Prostate gland (tissue), 2 donors: ENCODE data around the gene EVX1. TPM values are rescaled to one million over a fixed set of nuclear protein-coding genes. Genes with fewer than 3 reads are reported as not detected.

Experiments used
- DNase-seq: peaks from one replicate; pipeline ENCODE4 v3.0.0-alpha.2; 2019; ENCODE audit warnings: low spot score
- H3K27ac ChIP-seq, 2 donors: fragments of 200-600 bp; sonication (generic); 2 replicates each; pipeline ENCODE4 v1.5.1; 2017 to 2019
- H3K27me3 ChIP-seq: fragments of 200-600 bp; sonication (generic); replicated peaks from 2 replicates; pipeline ENCODE4 v1.5.1; 2019; ENCODE audit not compliant: insufficient read depth
- H3K36me3 ChIP-seq, 2 donors: fragments of 200-600 bp; sonication (generic); 1 replicate in 1 of 2; 2 replicates in 1 of 2; pipeline versions ENCODE4 v1.5.1 to v1.8.1; 2017 to 2019
- H3K4me1 ChIP-seq: fragments of 200-600 bp; sonication (generic); replicated peaks from 2 replicates; pipeline ENCODE4 v1.5.1; 2019
- H3K4me3 ChIP-seq, 2 donors: fragments of 200-600 bp; sonication (generic); 2 replicates each; pipeline ENCODE4 v1.5.1; 2017 to 2019
- H3K9me3 ChIP-seq: fragments of 200-600 bp; sonication (generic); 2 replicates; pipeline ENCODE4 v1.5.1; 2017
- POLR2A ChIP-seq: fragments of 450-650 bp; IDR thresholded peaks from one replicate; pipeline ENCODE4 v1.6.1; 2016; ENCODE audit warnings: antibody characterized with exemption, mild to moderate bottlenecking
- POLR2AphosphoS5 ChIP-seq: sonication (generic); formaldehyde crosslinking; IDR thresholded peaks from one replicate; pipeline ENCODE4 v1.6.1; 2017; ENCODE audit warnings: antibody characterized with exemption
- WGBS: methylation state at CpG from one replicate; pipeline ENCODE4 v1.1.5; 2018; 5-methylcytosine and 5-hydroxymethylcytosine counted together
- intact Hi-C: fragments of 100-400 bp; cut with DNase I; formaldehyde crosslinking; loops from one replicate; pipeline ENCODE4 v1.14.2; 2022
- total RNA-seq, 2 donors: library from RNA; depleted of rRNA; stranded (reverse); fragments of >200 nt; gene quantifications; one replicate each; pipeline ENCODE4 v1.1.0, GENCODE V29; 2016
- TF ChIP-seq, protein P1 (sequence below), 4 experiments: fragments of 200-600 bp in 2 of 4; fragments of 450-650 bp in 2 of 4; sonication (generic) in 2 of 4; IDR thresholded peaks; 1 replicate in 3 of 4; 2 replicates in 1 of 4; pipeline ENCODE4 v1.5.1; 2016 to 2019; ENCODE audit warnings: antibody characterized with exemption in 4 of 4, mild to moderate bottlenecking in 2 of 4, moderate library complexity in 2 of 4

EVX1 gene
- total RNA-seq, 2 donors from 2014 or later, result 5.1 to 5.9 TPM

DNA sequence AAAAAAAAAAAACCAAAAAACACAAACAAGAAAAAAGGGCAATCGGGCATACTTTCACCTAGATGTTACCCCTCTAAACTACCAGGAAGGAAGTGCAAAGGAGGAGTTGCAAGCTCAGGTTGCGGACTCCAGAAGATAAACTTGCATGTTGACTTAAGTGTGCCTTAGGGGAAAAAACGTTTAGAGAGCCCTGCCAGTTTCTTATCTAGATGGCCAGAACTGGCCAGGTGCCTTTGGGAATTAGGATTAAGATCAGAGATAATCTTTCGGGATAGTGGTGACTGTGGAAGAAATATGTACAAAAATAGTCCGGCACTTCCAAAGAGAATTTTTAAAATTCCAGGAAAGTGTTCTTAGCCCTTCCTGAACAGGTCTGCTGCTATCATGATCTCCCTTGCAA is 17.6 kb downstream of the EVX1 start:
- TF ChIP-seq POLR2AphosphoS5 (no peak), POLR2A (no peak)
- TF ChIP-seq, protein P1, sequence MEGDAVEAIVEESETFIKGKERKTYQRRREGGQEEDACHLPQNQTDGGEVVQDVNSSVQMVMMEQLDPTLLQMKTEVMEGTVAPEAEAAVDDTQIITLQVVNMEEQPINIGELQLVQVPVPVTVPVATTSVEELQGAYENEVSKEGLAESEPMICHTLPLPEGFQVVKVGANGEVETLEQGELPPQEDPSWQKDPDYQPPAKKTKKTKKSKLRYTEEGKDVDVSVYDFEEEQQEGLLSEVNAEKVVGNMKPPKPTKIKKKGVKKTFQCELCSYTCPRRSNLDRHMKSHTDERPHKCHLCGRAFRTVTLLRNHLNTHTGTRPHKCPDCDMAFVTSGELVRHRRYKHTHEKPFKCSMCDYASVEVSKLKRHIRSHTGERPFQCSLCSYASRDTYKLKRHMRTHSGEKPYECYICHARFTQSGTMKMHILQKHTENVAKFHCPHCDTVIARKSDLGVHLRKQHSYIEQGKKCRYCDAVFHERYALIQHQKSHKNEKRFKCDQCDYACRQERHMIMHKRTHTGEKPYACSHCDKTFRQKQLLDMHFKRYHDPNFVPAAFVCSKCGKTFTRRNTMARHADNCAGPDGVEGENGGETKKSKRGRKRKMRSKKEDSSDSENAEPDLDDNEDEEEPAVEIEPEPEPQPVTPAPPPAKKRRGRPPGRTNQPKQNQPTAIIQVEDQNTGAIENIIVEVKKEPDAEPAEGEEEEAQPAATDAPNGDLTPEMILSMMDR (IDR thresholded peaks at IDR 0.05), result no peak
- DNase-seq, result no peak
- 25% methylated on average over 5 of the region's 5 CpGs for WGBS

DNA sequence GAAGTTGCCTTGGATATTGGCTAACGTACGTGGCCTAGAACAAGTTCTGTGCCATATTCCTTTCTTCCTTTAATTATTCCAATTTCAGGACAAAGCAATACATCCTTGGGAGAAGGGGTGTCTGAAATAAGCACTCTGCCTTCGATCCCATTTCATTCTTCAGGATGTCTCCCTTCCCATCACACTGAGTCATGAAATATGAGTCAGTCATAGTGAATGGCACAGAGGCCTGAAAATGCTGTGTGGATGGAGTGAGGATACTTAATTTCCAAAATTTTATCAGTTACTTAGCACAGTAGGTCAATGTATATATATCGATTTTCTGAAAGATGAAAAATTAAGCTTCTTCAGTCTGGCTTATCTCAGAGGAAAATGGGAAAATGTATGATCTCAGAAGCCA is 19.5 kb downstream of the EVX1 start:
- no peak for DNase-seq
- no peaks in the 10 kb centered on the region for H3K27me3 ChIP-seq
- H3K27ac ChIP-seq, result no peak overlapping the region
- WGBS, result 93% methylated on average over 4 of the region's 4 CpGs
- TF ChIP-seq, protein P1 (IDR thresholded peaks at IDR 0.05), result no peak
- TF ChIP-seq POLR2AphosphoS5 (no peak), POLR2A (no peak)
- H3K9me3 ChIP-seq, result no peaks in the 10 kb centered on the region
- intact Hi-C loops, result no loop called here
- H3K36me3 ChIP-seq, result no peaks in the 10 kb centered on the region
- H3K4me1 ChIP-seq, result no peaks in the 10 kb centered on the region
- no peak overlapping the region for H3K4me3 ChIP-seq

More for the DNA sequence above, 17.6 kb downstream of the EVX1 start:
- H3K27me3 ChIP-seq, result no peaks in the 10 kb centered on the region
- no peak overlapping the region for H3K27ac ChIP-seq
- no peaks in the 10 kb centered on the region for H3K9me3 ChIP-seq
- intact Hi-C loops, result no loop called here
- H3K36me3 ChIP-seq, result no peaks in the 10 kb centered on the region
- no peak overlapping the region for H3K4me3 ChIP-seq
- H3K4me1 ChIP-seq, result no peaks in the 10 kb centered on the region

DNA sequence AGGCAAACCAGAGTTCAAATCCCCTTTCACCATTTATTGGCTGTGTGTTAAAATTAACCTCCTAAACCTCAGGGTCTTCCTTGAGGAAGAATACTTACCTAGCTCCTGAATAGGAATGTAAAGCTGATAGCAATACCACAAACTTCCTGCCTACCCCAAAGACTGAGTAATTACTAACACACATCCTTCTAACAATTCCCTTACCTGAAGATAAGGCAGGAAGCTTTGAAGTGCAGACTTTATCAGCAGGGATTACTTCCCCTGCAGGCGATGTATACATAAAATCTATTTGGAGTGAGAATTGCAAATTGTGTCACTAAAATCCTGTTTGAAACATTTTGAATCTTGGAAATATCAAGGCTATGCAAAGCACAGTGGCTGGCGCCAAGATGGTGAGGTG is 21.2 kb downstream of the EVX1 start:
- no peaks in the 10 kb centered on the region for H3K36me3 ChIP-seq
- intact Hi-C loops, result no loop called here
- no peaks in the 10 kb centered on the region for H3K27me3 ChIP-seq
- no peaks in the 10 kb centered on the region for H3K9me3 ChIP-seq
- no peak for DNase-seq
- TF ChIP-seq POLR2A, result no peak
- TF ChIP-seq, protein P1 (IDR thresholded peaks at IDR 0.05), result no peak
- WGBS, result 87% methylated on average over 2 of the region's 2 CpGs
- no peak overlapping the region for H3K27ac ChIP-seq
- no peak overlapping the region for H3K4me3 ChIP-seq
- no peaks in the 10 kb centered on the region for H3K4me1 ChIP-seq

DNA sequence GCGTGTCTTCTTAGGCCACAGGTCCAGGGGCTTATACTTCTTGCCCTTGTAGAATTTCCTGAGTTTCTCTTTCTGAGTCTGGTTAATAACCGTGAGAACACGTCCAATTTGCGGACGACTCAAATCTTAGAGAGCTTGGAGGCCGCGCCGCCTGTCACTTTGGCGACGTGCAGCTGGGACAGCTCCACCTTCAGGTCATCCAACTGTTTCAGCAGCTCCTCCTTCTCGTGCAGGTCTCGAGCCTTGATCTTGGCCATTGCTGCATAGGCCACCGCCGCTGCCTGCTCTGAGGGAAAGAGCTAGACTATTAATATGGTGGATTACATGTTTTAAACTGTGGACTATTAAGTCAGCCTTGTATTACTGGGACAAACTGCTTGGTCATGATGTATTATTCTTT is 26.9 kb downstream of the EVX1 start:
- 90% methylated on average over 14 of the region's 14 CpGs for WGBS
- no peak overlapping the region for H3K4me3 ChIP-seq

DNA sequence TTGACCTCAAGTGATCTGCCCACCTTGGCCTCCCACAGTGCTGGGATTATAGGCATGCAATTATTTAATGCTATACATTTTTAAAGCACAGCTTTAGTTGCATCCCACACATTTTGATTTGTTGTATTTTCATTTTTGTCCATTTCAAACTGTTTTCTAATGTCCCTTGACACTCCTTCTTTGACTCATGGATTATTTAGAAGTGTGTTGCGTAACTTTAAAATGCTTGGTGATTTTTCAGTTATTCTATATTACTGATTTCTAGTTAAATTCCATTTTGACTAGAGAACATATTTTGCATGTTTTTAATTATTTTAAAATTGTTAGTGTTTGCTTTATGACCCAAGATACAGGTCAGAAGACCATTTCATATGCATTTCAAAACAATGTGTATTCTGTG is 28.8 kb downstream of the EVX1 start:
- Histone ChIP-seq H3K9me3 (no peaks in the 10 kb centered on the region), H3K4me1 (no peaks in the 10 kb centered on the region), H3K36me3 (no peaks in the 10 kb centered on the region), H3K27ac (no peak overlapping the region), H3K27me3 (no peaks in the 10 kb centered on the region), H3K4me3 (no peak overlapping the region)
- WGBS, result 97% methylated on average over 1 of the region's 1 CpG
- intact Hi-C loops, result no loop called here
- TF ChIP-seq POLR2AphosphoS5, result no peak
- TF ChIP-seq, protein P1 (IDR thresholded peaks at IDR 0.05), result no peak
- TF ChIP-seq POLR2A, result no peak
- no peak for DNase-seq

More for the DNA sequence above, 26.9 kb downstream of the EVX1 start:
- intact Hi-C loops, result no loop called here
- Histone ChIP-seq H3K27ac (no peak overlapping the region), H3K9me3 (no peaks in the 10 kb centered on the region), H3K27me3 (no peaks in the 10 kb centered on the region), H3K4me1 (no peaks in the 10 kb centered on the region), H3K36me3 (no peaks in the 10 kb centered on the region)
- TF ChIP-seq, protein P1 (IDR thresholded peaks at IDR 0.05), result no peak
- TF ChIP-seq POLR2A (no peak), POLR2AphosphoS5 (no peak)
- DNase-seq, result no peak
